ENCODE data around the gene SHOC2. TPM values are rescaled to one million over a fixed set of nuclear protein-coding genes. Genes with fewer than 3 reads are reported as not detected.

The SHOC2 gene
- total RNA-seq, 1 experiment from 2014 or later: 59.8 TPM

DNA sequence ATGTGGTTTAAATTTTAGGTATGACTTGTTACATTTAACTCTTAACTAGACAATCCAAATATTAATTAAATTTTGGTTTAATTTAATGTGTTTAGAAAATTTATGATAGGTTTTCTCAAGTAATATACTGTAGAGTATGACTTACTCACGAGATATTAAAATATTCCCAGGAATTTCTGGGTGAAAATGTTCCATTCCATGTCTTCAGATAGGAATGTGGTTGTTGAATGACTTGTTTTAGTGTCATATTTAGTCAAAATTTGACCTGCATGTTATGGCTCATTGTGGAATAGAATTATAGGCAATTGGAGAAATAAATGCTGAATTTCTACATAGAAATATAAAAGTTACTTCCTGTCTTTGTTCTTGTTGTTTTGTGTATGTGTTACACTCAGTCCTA, 46.7 kb downstream of the SHOC2 start:
- no peak overlapping the region for H3K27ac Mint-ChIP-seq (ENCODE audit: low read depth, unreplicated experiment)
- H3K9me3 Mint-ChIP-seq (ENCODE audit: unreplicated experiment): no peaks in the 10 kb centered on the region
- no peak for DNase-seq (ENCODE audit: unreplicated experiment)
- ChIA-PET CTCF (interaction anchor here (0.7 kb wide), 1 partner anchor 1163 kb away, joined by 3 read pairs; no protein-coding TSS in a partner anchor), POLR2A (interaction anchor here (0.7 to 1.1 kb wide), 2 partner anchors 10 to 146 kb away, joined by 3 read pairs; no protein-coding TSS in a partner anchor)
- no TSS peak for BruUV-seq (replicated peaks)
- no peak for TF ChIP-seq CTCF (IDR thresholded peaks at IDR 0.05; ENCODE audit: unreplicated experiment)
- intact Hi-C loops (cut with micrococcal nuclease): no loop called here
- no peaks in the 10 kb centered on the region for H3K36me3 Mint-ChIP-seq (ENCODE audit: insufficient read depth, unreplicated experiment)
- no peak overlapping the region for H3K4me3 Mint-ChIP-seq (ENCODE audit: unreplicated experiment)
- peaks cover 27% of the 10 kb centered on the region for H3K4me1 Mint-ChIP-seq (ENCODE audit: insufficient read depth, unreplicated experiment)
- H3K27me3 Mint-ChIP-seq (ENCODE audit: insufficient read depth, unreplicated experiment): no peaks in the 10 kb centered on the region

GRCh38 chr10:110967009-110967630, 47.7 kb downstream of the SHOC2 start:
- H3K4me1 Mint-ChIP-seq (ENCODE audit: insufficient read depth, unreplicated experiment): peaks cover 30% of the 10 kb centered on the region
- no peaks in the 10 kb centered on the region for H3K36me3 Mint-ChIP-seq (ENCODE audit: insufficient read depth, unreplicated experiment)
- no peaks in the 10 kb centered on the region for H3K9me3 Mint-ChIP-seq (ENCODE audit: unreplicated experiment)
- CTCF ChIA-PET: no interaction called here
- H3K27ac Mint-ChIP-seq (ENCODE audit: low read depth, unreplicated experiment): no peak overlapping the region
- POLR2A ChIA-PET: no interaction called here
- H3K27me3 Mint-ChIP-seq (ENCODE audit: insufficient read depth, unreplicated experiment): no peaks in the 10 kb centered on the region
- peak; percentile 4 for DNase-seq (ENCODE audit: unreplicated experiment)
- intact Hi-C loops (cut with micrococcal nuclease): no loop called here
- no peak overlapping the region for H3K4me3 Mint-ChIP-seq (ENCODE audit: unreplicated experiment)
- BruUV-seq (replicated peaks): no TSS peak
- TF ChIP-seq CTCF (IDR thresholded peaks at IDR 0.05; ENCODE audit: unreplicated experiment): no peak

GRCh38 chr10:110967645-110968044, 48.2 kb downstream of the SHOC2 start:
- ChIA-PET POLR2A (interaction anchor here (0.6 kb wide), 1 partner anchor 20 kb away, joined by 3 read pairs; no protein-coding TSS in a partner anchor), CTCF (interaction anchor here (0.7 kb wide), 1 partner anchor 108 kb away, joined by 4 read pairs; no protein-coding TSS in a partner anchor)
- Mint-ChIP-seq H3K4me1 (ENCODE audit: insufficient read depth, unreplicated experiment) (peaks cover 27% of the 10 kb centered on the region), H3K27ac (ENCODE audit: low read depth, unreplicated experiment) (no peak overlapping the region), H3K4me3 (ENCODE audit: unreplicated experiment) (no peak overlapping the region), H3K36me3 (ENCODE audit: insufficient read depth, unreplicated experiment) (no peaks in the 10 kb centered on the region), H3K9me3 (ENCODE audit: unreplicated experiment) (no peaks in the 10 kb centered on the region), H3K27me3 (ENCODE audit: insufficient read depth, unreplicated experiment) (no peaks in the 10 kb centered on the region)
- no peak for DNase-seq (ENCODE audit: unreplicated experiment)
- intact Hi-C loops (cut with micrococcal nuclease): no loop called here
- TF ChIP-seq CTCF (IDR thresholded peaks at IDR 0.05; ENCODE audit: unreplicated experiment): no peak
- BruUV-seq (replicated peaks): no TSS peak

DNA sequence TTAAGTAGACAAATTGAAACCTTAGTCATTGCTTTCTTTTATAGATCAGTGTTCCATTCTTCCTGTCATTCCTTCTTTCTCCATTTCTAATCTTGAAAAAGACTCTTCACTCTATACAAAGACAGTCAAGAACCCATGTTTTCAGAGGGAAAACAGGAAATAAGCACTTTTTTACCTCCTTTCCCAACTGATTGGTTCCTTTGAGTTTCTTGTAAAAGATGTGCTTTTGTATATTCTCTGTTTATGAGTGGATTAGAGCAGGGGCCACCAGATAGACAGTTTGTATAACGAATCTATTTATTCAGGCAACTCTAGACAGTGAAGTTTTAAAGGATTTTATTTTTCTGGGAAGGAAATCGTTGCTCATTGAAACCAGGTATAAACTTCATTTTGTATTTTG, 49.8 kb downstream of the SHOC2 start:
- intact Hi-C loops (cut with micrococcal nuclease): no loop called here
- H3K9me3 Mint-ChIP-seq (ENCODE audit: unreplicated experiment): no peaks in the 10 kb centered on the region

More for the DNA sequence above, 49.8 kb downstream of the SHOC2 start:
- H3K4me1 Mint-ChIP-seq (ENCODE audit: insufficient read depth, unreplicated experiment): peaks cover 22% of the 10 kb centered on the region
- H3K27me3 Mint-ChIP-seq (ENCODE audit: insufficient read depth, unreplicated experiment): no peaks in the 10 kb centered on the region
- POLR2A ChIA-PET: interaction anchor here (0.6 to 1.2 kb wide), 2 partner anchors 50 to 319 kb away, joined by 3 to 4 read pairs; partner anchors contain the start of genes BBIP1 and SHOC2
- no peak overlapping the region for H3K27ac Mint-ChIP-seq (ENCODE audit: low read depth, unreplicated experiment)
- no peak for TF ChIP-seq CTCF (IDR thresholded peaks at IDR 0.05; ENCODE audit: unreplicated experiment)
- CTCF ChIA-PET: interaction anchor here (1.1 kb wide), 1 partner anchor 12 kb away, joined by 5 read pairs; no protein-coding TSS in a partner anchor
- no TSS peak for BruUV-seq (replicated peaks)
- no peak for DNase-seq (ENCODE audit: unreplicated experiment)
- H3K4me3 Mint-ChIP-seq (ENCODE audit: unreplicated experiment): no peak overlapping the region
- no peaks in the 10 kb centered on the region for H3K36me3 Mint-ChIP-seq (ENCODE audit: insufficient read depth, unreplicated experiment)
